ENCODE measurements around the gene PFDN5. TPM values are rescaled to one million over a fixed set of nuclear protein-coding genes. Genes with fewer than 3 reads are reported as not detected.

The PFDN5 gene
- 348 and 394 TPM in 2 replicates for total RNA-seq (2014; rRNA removed; shearing (Covaris generic))
- 264 TPM in 2 replicates for total RNA-seq (2022)
- percentile 90 among the genes with signal in this experiment for Bru-seq, nascent RNA
- percentile 92 among the genes with signal in this experiment for BruChase-seq, experiment 1, labeled RNA remaining after a 6-hour chase
- percentile 85 among the genes with signal in this experiment for BruChase-seq, experiment 2, labeled RNA remaining after a 2-hour chase
- long read RNA-seq, transcript PFDN5-214 (6 exons, 847 nt) = major isoform, 172 of 224 reads
- long read RNA-seq, transcript PFDN5-203 (4 exons, 478 nt) = minor isoform, 24 of 224 reads
- long read RNA-seq, partial matches to known transcripts = 1 of 224 reads
- long read RNA-seq, other reads (novel, unspliced or antisense) = 22 of 224 reads

DNA sequence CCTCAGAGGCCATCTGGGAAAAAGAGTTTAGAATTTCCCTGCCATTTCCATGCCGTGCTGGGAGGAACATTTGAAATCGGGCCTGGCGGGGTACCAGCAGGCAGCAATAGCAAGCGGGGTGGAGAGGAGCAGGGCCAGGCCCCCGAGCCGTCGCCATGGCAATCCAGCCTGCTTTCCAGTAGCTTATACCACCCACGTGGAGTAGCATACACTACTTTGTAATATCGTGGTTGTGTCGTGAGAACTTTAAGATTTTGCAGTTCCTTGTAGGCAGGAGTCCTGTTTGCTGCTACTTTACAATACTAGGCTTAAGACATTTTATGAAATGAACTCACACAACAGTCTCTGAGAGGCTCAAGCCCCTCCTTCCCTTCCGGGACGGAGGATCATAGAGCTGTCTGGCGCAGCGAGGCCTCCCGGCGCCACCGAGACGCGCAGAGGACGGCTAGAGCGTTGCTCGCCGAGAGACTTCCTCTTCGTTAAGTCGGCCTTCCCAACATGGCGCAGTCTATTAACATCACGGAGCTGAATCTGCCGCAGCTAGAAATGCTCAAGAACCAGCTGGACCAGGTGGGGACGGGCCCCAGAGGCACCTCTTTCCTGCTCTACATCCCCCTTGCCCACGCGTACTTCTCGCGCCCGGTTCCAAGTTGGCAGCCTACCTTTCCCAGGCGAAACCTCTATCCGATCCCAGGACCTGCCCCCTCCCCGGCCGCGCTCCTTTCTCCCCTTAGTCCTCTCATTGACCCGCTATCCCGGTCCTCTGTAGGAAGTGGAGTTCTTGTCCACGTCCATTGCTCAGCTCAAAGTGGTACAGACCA is at the start of gene PFDN5:
PFDN5 (plus strand) TSS at position 473 of the 821 bp plus-strand sequence; CDS start at position 499, 26 bp downstream.
- no peaks in the 10 kb centered on the region for H3K9me3 ChIP-seq (ENCODE audit: low read length)
- H2AFZ ChIP-seq (ENCODE audit: low read length) = peak within 1 kb of the TSS; percentile 77
- H3K4me2 ChIP-seq (ENCODE audit: low read length) = peak within 1 kb of the TSS; percentile 90
- H3K9me2 ChIP-seq (ENCODE audit: insufficient read depth, low read length) = no peaks in the 10 kb centered on the region
- H3K4me3 ChIP-seq (ENCODE audit: low read depth, low read length, poor library complexity, severe bottlenecking) = peak within 1 kb of the TSS; percentile 92
- H3K79me2 ChIP-seq (ENCODE audit: insufficient read depth, low read depth, low read length) = peaks cover 19% of the 10 kb centered on the region
- TF ChIP-seq EZH2phosphoT487 (IDR thresholded peaks at IDR 0.05; ENCODE audit: borderline replicate concordance, low read depth, low read length) = no peak
- TF ChIP-seq, protein P1, sequence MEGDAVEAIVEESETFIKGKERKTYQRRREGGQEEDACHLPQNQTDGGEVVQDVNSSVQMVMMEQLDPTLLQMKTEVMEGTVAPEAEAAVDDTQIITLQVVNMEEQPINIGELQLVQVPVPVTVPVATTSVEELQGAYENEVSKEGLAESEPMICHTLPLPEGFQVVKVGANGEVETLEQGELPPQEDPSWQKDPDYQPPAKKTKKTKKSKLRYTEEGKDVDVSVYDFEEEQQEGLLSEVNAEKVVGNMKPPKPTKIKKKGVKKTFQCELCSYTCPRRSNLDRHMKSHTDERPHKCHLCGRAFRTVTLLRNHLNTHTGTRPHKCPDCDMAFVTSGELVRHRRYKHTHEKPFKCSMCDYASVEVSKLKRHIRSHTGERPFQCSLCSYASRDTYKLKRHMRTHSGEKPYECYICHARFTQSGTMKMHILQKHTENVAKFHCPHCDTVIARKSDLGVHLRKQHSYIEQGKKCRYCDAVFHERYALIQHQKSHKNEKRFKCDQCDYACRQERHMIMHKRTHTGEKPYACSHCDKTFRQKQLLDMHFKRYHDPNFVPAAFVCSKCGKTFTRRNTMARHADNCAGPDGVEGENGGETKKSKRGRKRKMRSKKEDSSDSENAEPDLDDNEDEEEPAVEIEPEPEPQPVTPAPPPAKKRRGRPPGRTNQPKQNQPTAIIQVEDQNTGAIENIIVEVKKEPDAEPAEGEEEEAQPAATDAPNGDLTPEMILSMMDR (conservative IDR thresholded peaks at IDR 0.05; ENCODE audit: low read length) = no peak
- BruUV-seq (replicated peaks) = no TSS peak
- peak within 1 kb of the TSS; percentile 48 for H3K27ac ChIP-seq (ENCODE audit: low read depth, low read length, poor library complexity, severe bottlenecking)
- DNase-seq (ENCODE audit: low spot score) = peak; percentile 91
- intact Hi-C loops (cut with micrococcal nuclease; ENCODE audit: unreplicated experiment) = loop anchor here (1.0 to 2.0 kb wide), 3 partner anchors 26 to 42 kb away; partner anchors contain the start of genes AAAS and ESPL1
- no peaks in the 10 kb centered on the region for H4K20me1 ChIP-seq (ENCODE audit: insufficient read depth, low read length)
- POLR2A ChIA-PET = interaction anchor here (0.7 to 2.4 kb wide), 14 partner anchors 16 to 217 kb away, joined by 3 to 17 read pairs (median 4); partner anchors contain the start of genes AAAS, CSAD, ESPL1 and SPRYD3
- peaks cover 71% of the 10 kb centered on the region for H3K36me3 ChIP-seq (ENCODE audit: insufficient read depth, low read length)
- peaks cover 24% of the 10 kb centered on the region for H3K4me1 ChIP-seq (ENCODE audit: insufficient read depth, low read length, poor library complexity, severe bottlenecking)
- CTCF ChIA-PET (ENCODE audit: unreplicated experiment) = interaction anchor here (0.6 to 1.7 kb wide), 6 partner anchors 18 to 214 kb away, joined by 3 to 5 read pairs (median 4); partner anchors contain the start of gene AAAS

GRCh38 chr12:53251477-53252348 is 43.6 kb upstream of the PFDN5 start:
- Histone ChIP-seq H3K9me2 (ENCODE audit: insufficient read depth, low read length) (no peaks in the 10 kb centered on the region), H4K20me1 (ENCODE audit: insufficient read depth, low read length) (no peaks in the 10 kb centered on the region), H3K4me1 (ENCODE audit: insufficient read depth, low read length, poor library complexity, severe bottlenecking) (peaks cover 32% of the 10 kb centered on the region), H3K9me3 (ENCODE audit: low read length) (no peaks in the 10 kb centered on the region), H3K4me3 (ENCODE audit: low read depth, low read length, poor library complexity, severe bottlenecking) (peak overlapping the region; percentile 91), H3K36me3 (ENCODE audit: insufficient read depth, low read length) (peaks cover 9% of the 10 kb centered on the region; the same call in 1 of the 2 replicates), H3K4me2 (ENCODE audit: low read length) (peak overlapping the region; percentile 100), H2AFZ (ENCODE audit: low read length) (peak overlapping the region; percentile 90), H3K79me2 (ENCODE audit: insufficient read depth, low read depth, low read length) (peaks cover 12% of the 10 kb centered on the region; the same call in 1 of the 2 replicates), H3K27ac (ENCODE audit: low read depth, low read length, poor library complexity, severe bottlenecking) (peak overlapping the region; percentile 48)
- peak; percentile 84 for DNase-seq (ENCODE audit: low spot score)
- no peak for TF ChIP-seq EZH2phosphoT487 (IDR thresholded peaks at IDR 0.05; ENCODE audit: borderline replicate concordance, low read depth, low read length)
- TF ChIP-seq, protein P1 (conservative IDR thresholded peaks at IDR 0.05; ENCODE audit: low read length) = peak; percentile 66
- CTCF ChIA-PET (ENCODE audit: unreplicated experiment) = interaction anchor here (0.6 to 1.4 kb wide), 6 partner anchors 16 to 41 kb away, joined by 3 to 5 read pairs (median 4); partner anchors contain the start of gene ESPL1
- TSS peak; percentile 86 for BruUV-seq (replicated peaks)
- POLR2A ChIA-PET = interaction anchor here (0.8 to 2.2 kb wide), 8 partner anchors 9 to 70 kb away, joined by 3 to 6 read pairs (median 4); partner anchors contain the start of genes AAAS, ITGB7 and PFDN5
- intact Hi-C loops (cut with micrococcal nuclease; ENCODE audit: unreplicated experiment) = loop anchor here (2.0 kb wide), 3 partner anchors 31 to 43 kb away; partner anchors contain the start of gene PFDN5
